H1 (cell line): Measurements from ENCODE around the gene PSMC4. TPM values are rescaled to one million over a fixed set of nuclear protein-coding genes. Genes with fewer than 3 reads are reported as not detected.

Experiments used
- CTCF ChIA-PET: fragments of 300-600 bp; sonication (Branson Sonifier 250); formaldehyde crosslinking; loops from one replicate; lab custom pipeline; 2021; ENCODE audit not compliant: partially characterized antibody; lab: Charles Lee
- POLR2A ChIA-PET: fragments of 300-600 bp; sonication (Branson Sonifier 250); formaldehyde crosslinking; loops from one replicate; lab custom pipeline; 2021; ENCODE audit warnings: inconsistent platforms; ENCODE audit not compliant: partially characterized antibody; lab: Charles Lee
- DNase-seq, 2 experiments: peaks; one replicate each; pipeline versions ENCODE4 v3.0.0 to v3.0.0-alpha.2; 2010 to 2022; ENCODE audit warnings: low spot score in 2 of 2, low read depth in 1 of 2, mixed read lengths in 1 of 2
- FAIRE-seq: peaks from 2 replicates; lab custom pipeline; 2011; peaks lifted over from hg19 to GRCh38; lab: Jason Lieb, UNC
- H2AFZ ChIP-seq: 2 replicates; pipeline ENCODE4 v1.8.1; 2012; ENCODE audit warnings: low read length, inconsistent platforms
- H2AK5ac ChIP-seq: 2 replicates; pipeline ENCODE4 v1.6.1; 2013; ENCODE audit warnings: low read depth, low read length
- H2BK120ac ChIP-seq: replicated peaks from 2 replicates; pipeline ENCODE3; 2013; ENCODE audit warnings: low read depth, low read length, inconsistent platforms
- H2BK12ac ChIP-seq: 2 replicates; pipeline ENCODE4 v1.6.1; 2013; ENCODE audit warnings: low read depth, low read length
- H2BK15ac ChIP-seq: 2 replicates; pipeline ENCODE4 v1.6.1; 2013; ENCODE audit warnings: low read length
- H2BK20ac ChIP-seq: 2 replicates; pipeline ENCODE4 v1.6.1; 2013; ENCODE audit warnings: low read length
- H2BK5ac ChIP-seq: 2 replicates; pipeline ENCODE4 v1.6.1; 2013; ENCODE audit warnings: low read depth, low read length
- H3K14ac ChIP-seq: 2 replicates; pipeline ENCODE4 v1.6.1; 2013; ENCODE audit warnings: inconsistent platforms; ENCODE audit not compliant: insufficient read length
- H3K18ac ChIP-seq: 2 replicates; pipeline ENCODE4 v1.6.1; 2013; ENCODE audit warnings: low read length; ENCODE audit errors: extremely low read depth
- H3K23ac ChIP-seq: 2 replicates; pipeline ENCODE4 v1.6.1; 2013; ENCODE audit warnings: inconsistent platforms; ENCODE audit not compliant: insufficient read length
- H3K23me2 ChIP-seq: 2 replicates; pipeline ENCODE4 v1.6.1; 2013; ENCODE audit warnings: low read depth, low read length
- H3K27ac ChIP-seq: 2 replicates; pipeline ENCODE4 v1.6.1; 2011; ENCODE audit warnings: low read depth, low read length, inconsistent platforms
- H3K27me3 ChIP-seq, 4 experiments: replicated peaks in 1 of 4; 1 replicate in 1 of 4; 2 replicates in 3 of 4; pipeline versions ENCODE4 v1.6.1 to v1.8.1; 2011 to 2013; ENCODE audit warnings: low read length in 3 of 4, mild to moderate bottlenecking in 3 of 4, inconsistent platforms in 2 of 4, mixed read lengths in 2 of 4, moderate library complexity in 1 of 4; ENCODE audit not compliant: control insufficient read depth in 3 of 4, insufficient read depth in 3 of 4; ENCODE audit errors: extremely low read depth in 1 of 4
- H3K36me3 ChIP-seq, 4 experiments: 2 replicates each; pipeline versions ENCODE4 v1.6.1 to v1.8.1; 2011 to 2013; ENCODE audit warnings: mild to moderate bottlenecking in 4 of 4, low read length in 3 of 4, moderate library complexity in 2 of 4, control low read depth in 1 of 4, inconsistent platforms in 1 of 4; ENCODE audit not compliant: insufficient read depth in 4 of 4, control insufficient read depth in 2 of 4
- H3K4ac ChIP-seq: replicated peaks from 2 replicates; pipeline ENCODE3; 2013; ENCODE audit warnings: low read length, low read depth, mixed read lengths, inconsistent platforms; ENCODE audit not compliant: insufficient read length
- H3K4me1 ChIP-seq, 4 experiments: replicated peaks in 1 of 4; 1 replicate in 1 of 4; 2 replicates in 3 of 4; pipeline versions ENCODE4 v1.6.1 to v1.8.1; 2011 to 2013; ENCODE audit warnings: low read length in 3 of 4, inconsistent platforms in 2 of 4, mixed read lengths in 1 of 4; ENCODE audit not compliant: insufficient read depth in 4 of 4, control insufficient read depth in 3 of 4
- H3K4me2 ChIP-seq, 2 experiments: 2 replicates each; pipeline versions ENCODE4 v1.6.1 to v1.8.1; 2011 to 2013; ENCODE audit warnings: low read depth in 2 of 2, low read length in 2 of 2, control low read depth in 1 of 2, inconsistent platforms in 1 of 2, mild to moderate bottlenecking in 1 of 2; ENCODE audit not compliant: insufficient read depth in 1 of 2
- H3K4me3 ChIP-seq, 4 experiments: fragments of 200-600, 300-600 bp in 1 of 4; sonication (generic), shearing (Covaris generic), sonication (Bioruptor Twin) in 1 of 4; 2 replicates each; pipeline versions ENCODE4 v1.5.1 to v1.8.1; 2011 to 2016; ENCODE audit warnings: low read length in 4 of 4, low read depth in 3 of 4, control low read depth in 2 of 4, inconsistent platforms in 2 of 4, mild to moderate bottlenecking in 2 of 4, mixed read lengths in 1 of 4, moderate library complexity in 1 of 4; ENCODE audit not compliant: insufficient read depth in 2 of 4; ENCODE audit errors: extremely low read depth in 1 of 4
- H3K56ac ChIP-seq: replicated peaks from 2 replicates; pipeline ENCODE3; 2013; ENCODE audit warnings: low read depth, mild to moderate bottlenecking, mixed read lengths, low read length, inconsistent platforms; ENCODE audit not compliant: insufficient read length
- H3K79me1 ChIP-seq: 2 replicates; pipeline ENCODE4 v1.6.1; 2013; ENCODE audit warnings: low read depth, low read length, control low read depth
- H3K79me2 ChIP-seq, 2 experiments: 2 replicates each; pipeline versions ENCODE4 v1.6.1 to v1.8.1; 2012 to 2013; ENCODE audit warnings: low read length in 2 of 2, mild to moderate bottlenecking in 2 of 2, inconsistent platforms in 1 of 2; ENCODE audit not compliant: insufficient read depth in 2 of 2, control insufficient read depth in 1 of 2
- H3K9ac ChIP-seq, 4 experiments: replicated peaks in 1 of 4; 1 replicate in 1 of 4; 2 replicates in 3 of 4; pipeline versions ENCODE4 v1.6.1 to v1.8.1; 2011 to 2013; ENCODE audit warnings: low read depth in 3 of 4, low read length in 3 of 4, control low read depth in 2 of 4, mild to moderate bottlenecking in 2 of 4, moderate library complexity in 2 of 4, inconsistent platforms in 1 of 4; ENCODE audit errors: extremely low read depth in 1 of 4
- H3K9me3 ChIP-seq, 2 experiments: 2 replicates each; pipeline versions ENCODE4 v1.6.1 to v1.8.1; 2012 to 2013; ENCODE audit warnings: mild to moderate bottlenecking in 2 of 2, moderate library complexity in 2 of 2, control low read depth in 1 of 2, inconsistent platforms in 1 of 2, low read depth in 1 of 2, low read length in 1 of 2, mixed read lengths in 1 of 2; ENCODE audit not compliant: insufficient read depth in 2 of 2
- H4K20me1 ChIP-seq, 2 experiments: replicated peaks in 1 of 2; 2 replicates each; pipeline versions ENCODE3 to v1.8.1; 2011 to 2013; ENCODE audit warnings: inconsistent platforms in 2 of 2, low read length in 2 of 2, mild to moderate bottlenecking in 1 of 2; ENCODE audit not compliant: insufficient read depth in 2 of 2, control insufficient read depth in 1 of 2
- H4K5ac ChIP-seq: 2 replicates; pipeline ENCODE4 v1.6.1; 2013; ENCODE audit warnings: low read length, low read depth, mixed read lengths, inconsistent platforms; ENCODE audit not compliant: insufficient read length
- H4K8ac ChIP-seq: 2 replicates; pipeline ENCODE4 v1.8.0; 2013; ENCODE audit warnings: mild to moderate bottlenecking, moderate library complexity, low read length, inconsistent platforms; ENCODE audit not compliant: insufficient read depth; ENCODE audit errors: extremely low read depth
- H4K91ac ChIP-seq: replicated peaks from 2 replicates; pipeline ENCODE3; 2013; ENCODE audit warnings: low read length, mixed read lengths, inconsistent platforms; ENCODE audit not compliant: insufficient read length
- ASH2L ChIP-seq: fragments of 200-600, 300-600 bp; sonication (generic); IDR thresholded peaks from one replicate; pipeline ENCODE4 v1.7.1; 2017; ENCODE audit warnings: low read length
- EP300 ChIP-seq, 2 experiments: IDR thresholded peaks; 1 replicate in 1 of 2; 2 replicates in 1 of 2; pipeline ENCODE4 v1.6.1; 2011 to 2012; ENCODE audit warnings: low read depth in 2 of 2, low read length in 2 of 2, mild to moderate bottlenecking in 2 of 2, borderline replicate concordance in 1 of 2, inconsistent platforms in 1 of 2, moderate library complexity in 1 of 2
- KDM1A ChIP-seq: fragments of 200-600, 300-600 bp; sonication (generic); IDR thresholded peaks from 2 replicates; pipeline ENCODE4 v1.7.1; 2016; ENCODE audit warnings: mild to moderate bottlenecking, low read length, borderline replicate concordance
- RAD21 ChIP-seq, 2 experiments: IDR thresholded peaks in 1 of 2; conservative IDR thresholded peaks in 1 of 2; 2 replicates each; pipeline ENCODE4 v1.6.1; 2011; ENCODE audit warnings: low read depth in 2 of 2, low read length in 2 of 2, improper control_type of control experiment in 1 of 2, inconsistent platforms in 1 of 2, mild to moderate bottlenecking in 1 of 2, moderate library complexity in 1 of 2
- RBBP5 ChIP-seq: IDR thresholded peaks from 2 replicates; pipeline ENCODE4 v1.7.1; 2012; ENCODE audit warnings: low read depth, mild to moderate bottlenecking, inconsistent platforms, low read length, moderate library complexity, borderline replicate concordance
- RXRA ChIP-seq: IDR thresholded peaks from 2 replicates; pipeline ENCODE4 v1.6.1; 2011; ENCODE audit warnings: low read depth, mild to moderate bottlenecking, low read length, moderate library complexity; ENCODE audit not compliant: insufficient read depth
- SRF ChIP-seq: IDR thresholded peaks from 2 replicates; pipeline ENCODE4 v1.6.1; 2011; ENCODE audit warnings: mild to moderate bottlenecking, low read depth, low read length, moderate library complexity
- WGBS, 2 experiments: shearing (Covaris generic) in 1 of 2; methylation state at CpG; one replicate each; pipeline versions ENCODE4 v1.1.6 to v1.1.7; 2013 to 2015; ENCODE audit warnings: low lambda C conversion rate in 2 of 2, mixed read lengths in 2 of 2, inconsistent platforms in 1 of 2, low coverage in 1 of 2, missing lambda C conversion rate in 1 of 2; ENCODE audit not compliant: insufficient replicate concordance in 2 of 2, insufficient coverage in 1 of 2, insufficient read length in 1 of 2; ENCODE audit errors: extremely low coverage in 1 of 2, missing lambda C conversion rate in 1 of 2; 5-methylcytosine and 5-hydroxymethylcytosine counted together
- polyA plus RNA-seq, 7 experiments: library from polyadenylated mRNA; depleted of rRNA in 3 of 7; stranded (reverse) in 5 of 7; unstranded in 2 of 7; fragments of >200 nt in 5 of 7; fragments of 200-250 nt in 2 of 7; gene quantifications; 1 replicate in 5 of 7; 2 replicates in 1 of 7; 4 replicates in 1 of 7; pipeline versions ENCODE4 v1.2.1 to v1.2.3, GENCODE V29; 2011 to 2013; ENCODE audit warnings: missing spikeins in 2 of 7, mixed read lengths in 2 of 7
- total RNA-seq: library from RNA; stranded (reverse); fragmentation: NEBNext Ultra II Directional; extraction: Animal tissue kit (Norgen Biotek cat#: 25700); gene quantifications from 2 replicates; pipeline ENCODE4 v1.2.1, GENCODE V29; 2021
- TF ChIP-seq, protein P1 (sequence below): IDR thresholded peaks from 2 replicates; pipeline ENCODE4 v1.6.1; 2011; ENCODE audit warnings: low read depth, mild to moderate bottlenecking, low read length; ENCODE audit not compliant: insufficient read depth

Gene PSMC4
- total and polyA plus RNA-seq, 2 of the 8 experiments (the other 6 are each of a cell fraction or from before 2014, with no cell fraction given), result 116 to 126 TPM

DNA sequence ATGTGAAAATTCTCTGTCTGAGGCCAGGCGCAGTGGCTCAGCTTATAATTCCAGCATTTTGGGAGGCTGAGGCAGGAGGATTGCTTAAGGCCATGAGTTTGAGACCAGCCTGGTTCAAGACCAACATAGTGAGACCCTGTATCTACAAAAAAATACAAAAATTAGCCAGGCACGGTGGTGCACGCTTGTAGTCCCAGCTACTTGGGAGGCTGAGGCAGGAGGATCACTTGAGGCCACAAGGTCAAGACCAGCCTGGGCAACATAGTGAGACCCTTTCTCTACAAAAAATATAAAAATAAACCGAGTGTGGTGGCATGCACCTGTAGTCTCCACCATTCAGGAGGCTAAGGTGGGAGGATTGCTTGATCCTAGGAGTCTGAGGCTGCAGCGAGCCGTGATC, 34.3 kb upstream of the PSMC4 start:
- no peak for DNase-seq
- H2AK5ac ChIP-seq, result no peak overlapping the region
- H3K14ac ChIP-seq, result no peak overlapping the region
- H3K27ac ChIP-seq, result no peak overlapping the region
- no peak overlapping the region for H2BK15ac ChIP-seq
- CTCF ChIA-PET, result interaction anchor here (1.5 to 1.6 kb wide), 2 partner anchors 11 to 34 kb away, joined by 3 read pairs; partner anchors contain the start of gene PSMC4
- no peak for FAIRE-seq
- no peaks in the 10 kb centered on the region for H3K79me2 ChIP-seq
- no peak overlapping the region for H3K4ac ChIP-seq
- WGBS, 2 experiments, result 87% methylated on average over 6 of the region's 6 CpGs; no CpG with 5 or more reads in 1 of the 2 experiments
- no peak overlapping the region for H3K4me3 ChIP-seq
- H3K56ac ChIP-seq, result no peak overlapping the region
- no peak overlapping the region for H3K4me2 ChIP-seq
- POLR2A ChIA-PET, result interaction anchor here (1.3 kb wide), 1 partner anchor 22 kb away, joined by 3 read pairs; no protein-coding TSS in a partner anchor
- no peak overlapping the region for H4K91ac ChIP-seq
- no peak overlapping the region for H3K23ac ChIP-seq
- no peak overlapping the region for H3K18ac ChIP-seq
- no peaks in the 10 kb centered on the region for H3K23me2 ChIP-seq
- H2BK5ac ChIP-seq, result no peak overlapping the region
- H3K9me3 ChIP-seq, result no peaks in the 10 kb centered on the region
- no peak for TF ChIP-seq EP300 (IDR thresholded peaks at IDR 0.05; ENCODE audit: borderline replicate concordance in 1 of 2, low read depth in 2 of 2, low read length in 2 of 2)
- TF ChIP-seq RBBP5, result no peak
- no peak for TF ChIP-seq SRF
- no peak for TF ChIP-seq KDM1A
- TF ChIP-seq RXRA, result no peak
- TF ChIP-seq RAD21 (IDR thresholded peaks at IDR 0.05 in 1 of 2, conservative IDR thresholded peaks at IDR 0.05 in 1 of 2; ENCODE audit: low read depth in 2 of 2, low read length in 2 of 2), result no peak
- no peak for TF ChIP-seq ASH2L
- TF ChIP-seq, protein P1, sequence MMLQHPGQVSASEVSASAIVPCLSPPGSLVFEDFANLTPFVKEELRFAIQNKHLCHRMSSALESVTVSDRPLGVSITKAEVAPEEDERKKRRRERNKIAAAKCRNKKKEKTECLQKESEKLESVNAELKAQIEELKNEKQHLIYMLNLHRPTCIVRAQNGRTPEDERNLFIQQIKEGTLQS, result no peak
- no peak overlapping the region for H2AFZ ChIP-seq
- no peaks in the 10 kb centered on the region for H3K36me3 ChIP-seq
- no peak overlapping the region for H2BK120ac ChIP-seq
- H4K20me1 ChIP-seq, result no peaks in the 10 kb centered on the region
- H4K8ac ChIP-seq, result no peak overlapping the region
- H2BK12ac ChIP-seq, result no peak overlapping the region
- no peak overlapping the region for H3K9ac ChIP-seq
- H4K5ac ChIP-seq, result no peak overlapping the region
- H2BK20ac ChIP-seq, result no peak overlapping the region
- H3K79me1 ChIP-seq, result no peaks in the 10 kb centered on the region
- H3K27me3 ChIP-seq, result no peaks in the 10 kb centered on the region
- H3K4me1 ChIP-seq, result peaks cover 0 to 4% (median 0%) of the 10 kb centered on the region in 4 experiments; a peak in 2 of 7 replicates
